Measurements from ENCODE around the gene DLX1. TPM values are rescaled to one million over a fixed set of nuclear protein-coding genes. Genes with fewer than 3 reads are reported as not detected.
"Not testable (repeated sequence)": the region's sequence is repeated elsewhere in the genome, so short reads cannot be mapped to it uniquely, and the experiment has no call there.

DLX1 gene
- total RNA-seq, 2 donors from 2014 or later = not detected

DNA sequence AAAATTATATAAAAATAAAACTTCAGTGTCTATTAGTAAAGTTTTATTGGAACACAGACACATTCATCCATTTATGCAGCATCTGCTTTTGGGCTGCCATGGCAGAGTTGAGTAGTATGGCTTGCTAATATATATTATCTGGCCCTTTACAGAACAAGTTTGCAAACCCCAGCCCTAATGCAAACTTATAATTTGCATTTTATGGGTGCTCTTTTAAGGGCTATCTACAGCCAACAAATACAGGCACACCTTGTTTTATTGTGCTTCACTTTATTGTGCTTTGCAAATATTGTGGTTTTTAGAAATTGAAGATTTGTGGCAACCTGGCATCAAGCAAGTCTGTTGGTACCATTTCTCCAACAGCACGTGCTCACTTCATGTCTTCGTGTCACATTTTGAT lies 52.6 kb downstream of the DLX1 start:
- H3K4me3 Mint-ChIP-seq = no peak overlapping the region
- DNase-seq (no peak), ATAC-seq (no peak)
- H3K4me1 Mint-ChIP-seq = peaks cover 3% of the 10 kb centered on the region
- no peak overlapping the region for H3K27ac Mint-ChIP-seq
- H3K36me3 Mint-ChIP-seq (ENCODE audit: low read depth) = peaks cover 2% of the 10 kb centered on the region
- H3K27me3 Mint-ChIP-seq = peaks cover 16% of the 10 kb centered on the region
- no peaks in the 10 kb centered on the region for H3K9me3 ChIP-seq (ENCODE audit: control insufficient read depth, low read length, poor library complexity, severe bottlenecking)

DNA sequence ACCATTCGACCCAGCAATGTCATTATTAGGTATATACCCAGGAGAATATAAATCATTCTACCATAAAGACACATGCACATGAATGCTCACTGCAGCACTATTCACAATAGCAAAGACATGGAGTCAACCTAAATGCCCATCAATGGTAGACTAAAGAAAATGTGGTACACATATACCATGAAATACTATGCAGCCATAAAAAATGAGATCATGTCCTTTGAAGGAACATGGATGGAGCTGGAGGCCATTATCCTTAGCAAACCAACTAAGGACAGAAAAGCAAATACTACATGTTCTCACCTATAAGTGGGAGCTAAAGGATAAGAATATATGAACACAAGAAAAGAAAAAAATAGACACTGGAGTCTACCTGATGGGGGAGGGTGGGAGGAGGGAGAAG lies 53.4 kb downstream of the DLX1 start:
- DNase-seq; H3K27ac Mint-ChIP-seq; H3K9me3 ChIP-seq (ENCODE audit: control insufficient read depth, low read length, poor library complexity, severe bottlenecking); H3K36me3 Mint-ChIP-seq (ENCODE audit: low read depth); ATAC-seq; H3K4me1 Mint-ChIP-seq; H3K4me3 Mint-ChIP-seq: not testable (repeated sequence)
- peaks cover 13% of the 10 kb centered on the region for H3K27me3 Mint-ChIP-seq

Other genes starting within 250 kb of the DLX1 start
- 10 to 100 TPM; 11.0 to 15.5 TPM for gene SLC25A12, start 191.3 kb upstream of the DLX1 start, total RNA-seq
- 10 to 100 TPM; 20.8 to 22.3 TPM for gene HAT1, start 163.0 kb upstream of the DLX1 start, total RNA-seq
- 1 to 10 TPM; 5.7 to 6.5 TPM for gene METAP1D, start 85.6 kb upstream of the DLX1 start, total RNA-seq
- gene DLX2, start 17.4 kb downstream of the DLX1 start, total RNA-seq = not detected